Chondrocyte (in vitro differentiated cells): ENCODE data around the gene MOB2. TPM values are rescaled to one million over a fixed set of nuclear protein-coding genes. Genes with fewer than 3 reads are reported as not detected.

Experiments used
- DNase-seq: peaks from one replicate; pipeline ENCODE4 v3.0.0; 2021; ENCODE audit warnings: mixed read lengths, low spot score
- H3K27ac Mint-ChIP-seq: one replicate; pipeline ENCODE4 v1.8.0; 2021; ENCODE audit warnings: mild to moderate bottlenecking, moderate library complexity, mixed read lengths; ENCODE audit not compliant: unreplicated experiment
- H3K27me3 Mint-ChIP-seq: 2 replicates; pipeline ENCODE4 v1.8.0; 2021; ENCODE audit warnings: low read depth, mixed read lengths
- H3K36me3 Mint-ChIP-seq: 2 replicates; pipeline ENCODE4 v1.8.0; 2021; ENCODE audit warnings: low read depth, mixed read lengths
- H3K4me1 Mint-ChIP-seq: 2 replicates; pipeline ENCODE4 v1.8.0; 2021; ENCODE audit warnings: low read depth, mild to moderate bottlenecking, mixed read lengths
- H3K4me3 Mint-ChIP-seq: one replicate; pipeline ENCODE4 v1.8.0; 2021; ENCODE audit warnings: mild to moderate bottlenecking, moderate library complexity, mixed read lengths; ENCODE audit not compliant: unreplicated experiment
- H3K9me3 Mint-ChIP-seq: 2 replicates; pipeline ENCODE4 v1.8.0; 2021; ENCODE audit warnings: low read depth, mixed read lengths
- total RNA-seq: library from RNA; stranded (reverse); gene quantifications from 3 replicates; pipeline ENCODE4 v1.2.1, GENCODE V29; 2021
- TF ChIP-seq, protein P1 (sequence below): fragments of 200-600 bp; sonication (generic); IDR thresholded peaks from 2 replicates; pipeline ENCODE4 v1.5.0; 2021; ENCODE audit warnings: antibody characterized with exemption, mild to moderate bottlenecking, moderate library complexity

Gene MOB2
- total RNA-seq, 1 donor from 2014 or later, result 28.0 TPM

DNA sequence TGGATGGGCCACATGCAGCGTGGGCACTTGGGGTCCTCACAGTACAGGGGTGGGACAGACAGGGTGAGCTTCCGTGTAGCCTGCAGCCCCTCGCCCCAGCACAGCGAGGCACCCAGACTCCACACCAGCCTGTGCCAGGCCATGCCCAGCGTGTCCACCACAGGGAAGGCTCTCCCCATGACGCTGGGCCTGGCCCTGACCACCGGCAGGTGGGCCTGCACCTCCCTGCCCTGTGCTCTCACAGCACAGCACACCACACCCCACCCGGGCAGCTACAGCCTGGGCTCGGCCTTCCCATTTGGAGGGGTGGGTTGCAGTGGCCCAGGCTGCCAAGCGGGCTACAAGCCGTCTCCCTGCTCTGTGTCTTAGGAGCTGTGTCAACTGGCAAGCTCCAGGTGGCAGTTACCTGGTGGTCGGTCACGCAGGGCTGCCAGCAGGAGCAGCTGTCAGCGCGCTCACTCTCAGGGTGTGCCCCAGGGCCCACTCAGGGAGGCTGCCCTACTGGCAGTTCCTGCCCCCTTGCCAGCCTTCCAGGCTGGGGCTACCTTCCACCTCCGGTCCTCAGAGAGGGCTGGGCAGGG, 4.6 kb downstream of the MOB2 start:
- H3K36me3 Mint-ChIP-seq, result peaks cover 11% of the 10 kb centered on the region
- no peak overlapping the region for H3K27ac Mint-ChIP-seq
- H3K4me3 Mint-ChIP-seq, result no peak overlapping the region
- DNase-seq, result peak; percentile 85
- peaks cover 28% of the 10 kb centered on the region for H3K4me1 Mint-ChIP-seq
- no peaks in the 10 kb centered on the region for H3K9me3 Mint-ChIP-seq
- TF ChIP-seq, protein P1, sequence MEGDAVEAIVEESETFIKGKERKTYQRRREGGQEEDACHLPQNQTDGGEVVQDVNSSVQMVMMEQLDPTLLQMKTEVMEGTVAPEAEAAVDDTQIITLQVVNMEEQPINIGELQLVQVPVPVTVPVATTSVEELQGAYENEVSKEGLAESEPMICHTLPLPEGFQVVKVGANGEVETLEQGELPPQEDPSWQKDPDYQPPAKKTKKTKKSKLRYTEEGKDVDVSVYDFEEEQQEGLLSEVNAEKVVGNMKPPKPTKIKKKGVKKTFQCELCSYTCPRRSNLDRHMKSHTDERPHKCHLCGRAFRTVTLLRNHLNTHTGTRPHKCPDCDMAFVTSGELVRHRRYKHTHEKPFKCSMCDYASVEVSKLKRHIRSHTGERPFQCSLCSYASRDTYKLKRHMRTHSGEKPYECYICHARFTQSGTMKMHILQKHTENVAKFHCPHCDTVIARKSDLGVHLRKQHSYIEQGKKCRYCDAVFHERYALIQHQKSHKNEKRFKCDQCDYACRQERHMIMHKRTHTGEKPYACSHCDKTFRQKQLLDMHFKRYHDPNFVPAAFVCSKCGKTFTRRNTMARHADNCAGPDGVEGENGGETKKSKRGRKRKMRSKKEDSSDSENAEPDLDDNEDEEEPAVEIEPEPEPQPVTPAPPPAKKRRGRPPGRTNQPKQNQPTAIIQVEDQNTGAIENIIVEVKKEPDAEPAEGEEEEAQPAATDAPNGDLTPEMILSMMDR, result no peak
- no peaks in the 10 kb centered on the region for H3K27me3 Mint-ChIP-seq

DNA sequence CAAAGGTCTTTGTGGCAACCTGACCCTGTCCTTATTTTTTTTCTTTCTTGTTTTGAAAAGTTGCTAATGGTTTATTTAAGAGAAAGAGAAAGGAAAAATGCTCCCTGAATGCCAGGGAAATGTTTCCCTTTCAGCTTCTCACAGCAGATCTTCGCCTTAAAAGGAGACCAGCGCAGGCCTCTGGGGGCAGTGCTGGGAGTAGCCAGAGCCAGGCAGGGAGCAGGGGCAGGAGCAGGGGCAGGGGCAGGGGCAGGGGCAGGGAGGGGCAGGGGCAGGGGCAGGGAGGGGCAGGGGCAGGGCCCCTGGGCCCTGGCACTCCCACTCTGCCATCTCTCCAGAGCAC, 5.1 kb downstream of the MOB2 start:
- Mint-ChIP-seq H3K4me3 (no peak overlapping the region), H3K36me3 (peaks cover 13% of the 10 kb centered on the region), H3K27me3 (no peaks in the 10 kb centered on the region), H3K27ac (no peak overlapping the region), H3K9me3 (no peaks in the 10 kb centered on the region), H3K4me1 (peaks cover 28% of the 10 kb centered on the region)
- TF ChIP-seq, protein P1, result peak; percentile 33
- DNase-seq, result no peak

DNA sequence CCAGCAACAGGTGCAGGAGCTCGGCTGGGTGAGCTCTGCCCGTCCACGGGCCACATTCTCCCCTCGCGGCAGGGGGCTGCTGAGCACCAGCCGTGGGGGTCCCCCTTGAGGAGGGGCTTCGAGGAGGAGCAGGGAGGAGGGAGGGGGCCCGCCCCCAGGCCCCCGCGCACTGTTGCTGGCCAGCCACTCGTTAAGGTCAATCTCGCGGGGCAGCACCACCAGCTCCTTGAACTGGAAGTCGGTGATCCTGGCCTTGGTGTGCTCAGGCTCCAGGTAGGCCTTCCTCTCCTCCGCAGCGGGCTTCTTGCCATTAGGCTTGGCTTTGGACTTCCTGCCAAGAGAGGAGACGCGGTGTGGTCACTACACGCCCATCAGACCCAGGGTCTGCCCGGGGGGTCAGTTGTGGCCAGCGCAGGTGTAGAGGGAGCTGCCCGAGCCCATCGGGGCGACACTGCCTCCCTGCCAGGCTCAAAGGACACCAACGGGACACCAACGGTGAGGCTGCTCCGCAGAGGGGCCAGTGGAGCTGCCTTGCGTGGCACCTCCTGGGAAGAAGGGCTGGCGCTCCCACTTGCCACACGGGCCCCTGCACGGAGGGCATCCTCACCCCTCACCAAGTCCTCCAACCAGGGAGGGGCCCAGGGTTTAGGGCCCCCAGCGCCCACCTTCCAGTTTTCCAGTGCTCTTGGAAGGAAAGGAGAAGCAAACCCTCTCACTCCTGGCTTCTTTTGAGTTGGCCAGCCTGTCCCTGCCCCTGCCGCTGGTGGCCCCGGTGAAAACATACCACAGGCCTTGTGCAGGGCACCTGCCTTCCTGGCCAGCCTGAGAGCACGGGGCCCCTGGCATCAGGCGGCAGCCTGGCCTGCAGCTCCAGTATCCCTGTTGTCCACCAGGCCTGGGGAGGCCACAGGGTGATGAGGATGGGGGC, 5.8 kb downstream of the MOB2 start:
- peak; percentile 81 for DNase-seq
- TF ChIP-seq, protein P1, result no peak
- no peaks in the 10 kb centered on the region for H3K9me3 Mint-ChIP-seq
- H3K27ac Mint-ChIP-seq, result no peak overlapping the region
- peaks cover 22% of the 10 kb centered on the region for H3K4me1 Mint-ChIP-seq
- H3K4me3 Mint-ChIP-seq, result no peak overlapping the region
- peaks cover 15% of the 10 kb centered on the region for H3K36me3 Mint-ChIP-seq
- H3K27me3 Mint-ChIP-seq, result no peaks in the 10 kb centered on the region

DNA sequence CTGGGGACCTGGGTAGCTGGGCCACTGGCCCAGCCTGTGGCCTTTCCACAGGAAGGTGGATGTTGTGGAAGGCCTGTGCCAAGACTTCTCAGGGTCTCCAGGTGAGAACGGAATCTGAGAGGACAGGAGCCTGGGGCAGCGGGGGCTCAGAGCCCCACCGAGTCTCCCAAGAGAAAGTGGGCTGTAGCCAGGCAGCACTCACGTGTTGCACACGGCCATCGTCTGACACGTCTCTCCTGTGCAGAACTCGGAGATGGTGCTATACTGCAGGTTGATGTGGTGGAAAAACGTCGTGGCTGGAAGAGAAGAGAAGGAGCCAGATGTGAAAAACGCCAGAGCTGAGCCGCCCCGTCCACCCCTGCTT, 6.4 kb downstream of the MOB2 start:
- no peaks in the 10 kb centered on the region for H3K27me3 Mint-ChIP-seq
- no peak overlapping the region for H3K27ac Mint-ChIP-seq
- no peak overlapping the region for H3K4me3 Mint-ChIP-seq
- H3K9me3 Mint-ChIP-seq, result no peaks in the 10 kb centered on the region
- peaks cover 15% of the 10 kb centered on the region for H3K36me3 Mint-ChIP-seq
- TF ChIP-seq, protein P1, result no peak
- DNase-seq, result no peak
- peaks cover 17% of the 10 kb centered on the region for H3K4me1 Mint-ChIP-seq

DNA sequence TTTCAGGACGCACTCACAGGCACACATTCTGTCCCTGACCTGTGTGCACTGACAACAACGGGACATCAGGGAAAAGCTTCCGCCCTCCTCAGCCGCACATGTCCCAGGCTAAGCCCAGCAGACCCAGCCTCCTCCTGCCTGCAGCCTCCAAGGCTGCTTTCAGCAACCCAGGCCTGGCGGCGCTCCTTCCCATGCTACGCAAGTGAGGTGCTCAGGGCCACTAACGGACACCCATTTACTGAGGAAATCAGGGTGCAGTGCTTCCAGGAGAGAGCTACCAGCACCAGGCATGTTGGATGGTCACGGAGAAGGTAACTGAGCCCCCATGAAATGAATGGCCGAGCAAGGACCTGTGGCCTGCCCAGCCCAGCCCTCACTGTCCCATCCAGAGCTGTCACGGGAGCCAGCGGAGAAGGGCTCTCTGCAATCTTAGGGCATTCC, 6.9 kb downstream of the MOB2 start:
- TF ChIP-seq, protein P1, result no peak
- H3K27me3 Mint-ChIP-seq, result no peaks in the 10 kb centered on the region
- peak; percentile 52 for DNase-seq
- peaks cover 12% of the 10 kb centered on the region for H3K4me1 Mint-ChIP-seq
- H3K4me3 Mint-ChIP-seq, result no peak overlapping the region
- H3K9me3 Mint-ChIP-seq, result no peaks in the 10 kb centered on the region
- no peak overlapping the region for H3K27ac Mint-ChIP-seq
- H3K36me3 Mint-ChIP-seq, result peaks cover 15% of the 10 kb centered on the region
